B cell (primary cell): Measurements from ENCODE around the gene TENT4A. TPM values are rescaled to one million over a fixed set of nuclear protein-coding genes. Genes with fewer than 3 reads are reported as not detected.

ENCODE experiments used
- ATAC-seq: fragments of 200-7000 bp; cut with Tn5 transposase; one replicate; pipeline ENCODE4 v1.10.0; 2021; ENCODE audit warnings: low read depth, mild to moderate bottlenecking, moderate number of reproducible peaks, moderate library complexity
- CTCF ChIA-PET: fragments of 350-600 bp; sonication (Branson Sonifier 250); formaldehyde crosslinking; loops from one replicate; lab custom pipeline; 2021; ENCODE audit warnings: antibody characterized with exemption, inconsistent platforms; lab: Charles Lee
- POLR2A ChIA-PET: fragments of 350-600 bp; sonication (Branson Sonifier 250); formaldehyde crosslinking; loops from one replicate; lab custom pipeline; 2021; ENCODE audit warnings: antibody characterized with exemption; lab: Charles Lee
- DNase-seq: peaks from one replicate; pipeline ENCODE4 v3.0.0; 2013
- H2AFZ ChIP-seq: 2 replicates; pipeline ENCODE4 v1.6.1; 2012; ENCODE audit warnings: mild to moderate bottlenecking, low read depth, low read length; ENCODE audit not compliant: insufficient read depth, poor library complexity, severe bottlenecking
- H3K27ac ChIP-seq, 2 donors: 1 replicate in 1 of 2; 2 replicates in 1 of 2; pipeline ENCODE4 v1.5.1; 2012 to 2013; ENCODE audit warnings: low read length in 2 of 2, mild to moderate bottlenecking in 2 of 2, moderate library complexity in 1 of 2
- H3K27me3 ChIP-seq, 4 experiments: fragments of 200-600 bp in 1 of 4; sonication (generic) in 1 of 4; replicated peaks in 1 of 4; 1 replicate in 2 of 4; 2 replicates in 2 of 4; pipeline versions ENCODE4 v1.6.1 to v1.7.0; 2013 to 2016; ENCODE audit warnings: low read length in 3 of 4, mild to moderate bottlenecking in 2 of 4, mixed read lengths in 1 of 4, moderate library complexity in 1 of 4; ENCODE audit not compliant: insufficient read depth in 4 of 4, control insufficient read depth in 3 of 4; ENCODE audit errors: control extremely low read depth in 1 of 4
- H3K36me3 ChIP-seq, 2 experiments: replicated peaks in 1 of 2; 1 replicate in 1 of 2; 2 replicates in 1 of 2; pipeline versions ENCODE4 v1.6.1 to v1.7.1; 2013; ENCODE audit warnings: low read length in 1 of 2; ENCODE audit not compliant: insufficient read depth in 2 of 2, control insufficient read depth in 1 of 2; ENCODE audit errors: control extremely low read depth in 1 of 2, extremely low read depth in 1 of 2
- H3K4me1 ChIP-seq, 2 donors: fragments of 200-600 bp in 1 of 2; sonication (generic) in 1 of 2; 1 replicate in 1 of 2; 2 replicates in 1 of 2; pipeline versions ENCODE4 v1.5.1 to v1.6.1; 2013 to 2017; ENCODE audit warnings: low read length in 2 of 2; ENCODE audit not compliant: control insufficient read depth in 2 of 2, insufficient read depth in 2 of 2
- H3K4me2 ChIP-seq: replicated peaks from 2 replicates; pipeline ENCODE3; 2012; ENCODE audit warnings: mild to moderate bottlenecking, low read depth, low read length; ENCODE audit not compliant: poor library complexity, severe bottlenecking
- H3K4me3 ChIP-seq, 5 experiments: fragments of 200-600 bp in 1 of 5; sonication (generic) in 1 of 5; 1 replicate in 3 of 5; 2 replicates in 2 of 5; pipeline versions ENCODE4 v1.5.1 to v1.7.0; 2011 to 2016; ENCODE audit warnings: low read length in 4 of 5, mild to moderate bottlenecking in 4 of 5, low read depth in 2 of 5, control low read depth in 1 of 5, moderate library complexity in 1 of 5; ENCODE audit not compliant: insufficient read depth in 1 of 5; ENCODE audit errors: control extremely low read depth in 1 of 5, extremely low read depth in 1 of 5
- H3K79me2 ChIP-seq: fragments of 200-600 bp; sonication (generic); one replicate; pipeline ENCODE4 v1.6.0; 2016; ENCODE audit warnings: low read length; ENCODE audit not compliant: control insufficient read depth, insufficient read depth
- H3K9ac ChIP-seq: fragments of 200-600 bp; sonication (generic); 2 replicates; pipeline ENCODE4 v1.6.1; 2017; ENCODE audit warnings: mild to moderate bottlenecking, low read length, moderate library complexity
- H3K9me3 ChIP-seq, 3 donors: one replicate each; pipeline versions ENCODE4 v1.6.1 to v1.7.1; 2013; ENCODE audit warnings: low read length in 2 of 3; ENCODE audit not compliant: control insufficient read depth in 2 of 3, insufficient read depth in 1 of 3; ENCODE audit errors: control extremely low read depth in 1 of 3
- H4K20me1 ChIP-seq: 2 replicates; pipeline ENCODE4 v1.6.0; 2012; ENCODE audit warnings: mild to moderate bottlenecking, low read length; ENCODE audit not compliant: insufficient read depth, control insufficient read depth, poor library complexity, severe bottlenecking
- H3K27ac Mint-ChIP-seq: one replicate; pipeline ENCODE4 v1.8.0; 2021; ENCODE audit warnings: mixed read lengths
- H3K27me3 Mint-ChIP-seq: one replicate; pipeline ENCODE4 v1.8.0; 2021; ENCODE audit warnings: mixed read lengths
- H3K4me1 Mint-ChIP-seq: one replicate; pipeline ENCODE4 v1.8.0; 2021; ENCODE audit warnings: mixed read lengths
- H3K4me3 Mint-ChIP-seq: one replicate; pipeline ENCODE4 v1.8.0; 2021; ENCODE audit warnings: mixed read lengths
- H3K9me3 Mint-ChIP-seq: one replicate; pipeline ENCODE4 v1.8.0; 2022; ENCODE audit warnings: mixed read lengths; ENCODE audit not compliant: insufficient read depth
- CTCF ChIP-seq: fragments of 200-600 bp; IDR thresholded peaks from one replicate; pipeline ENCODE4 v1.8.0; 2022; ENCODE audit warnings: antibody characterized with exemption, mild to moderate bottlenecking
- EZH2 ChIP-seq: IDR thresholded peaks from 2 replicates; pipeline ENCODE4 v1.6.1; 2012; ENCODE audit warnings: borderline replicate concordance, low read depth, mild to moderate bottlenecking, moderate library complexity, low read length; ENCODE audit not compliant: insufficient read depth, poor library complexity, severe bottlenecking
- WGBS: methylation state at CpG from one replicate; pipeline ENCODE4 v1.1.5; 2013; ENCODE audit warnings: missing lambda C conversion rate; ENCODE audit not compliant: insufficient coverage; 5-methylcytosine and 5-hydroxymethylcytosine counted together
- intact Hi-C: fragments of 100-400 bp; cut with micrococcal nuclease; formaldehyde crosslinking; loops from one replicate; pipeline ENCODE4 v1.10.0; 2022
- polyA plus RNA-seq: library from polyadenylated mRNA; depleted of rRNA; stranded (reverse); fragments of >200 nt; gene quantifications from 2 replicates; pipeline ENCODE4 v1.2.3, GENCODE V29; 2012
- total RNA-seq, 2 donors: library from RNA; stranded (reverse); fragments of 120-200 nt in 1 of 2; gene quantifications; 1 replicate in 1 of 2; 2 replicates in 1 of 2; pipeline versions ENCODE4 v1.2.3 to v1.2.4, GENCODE V29; 2013 to 2022

The TENT4A gene
- total and polyA plus RNA-seq, 2 donors (not counting 1 experiment from before 2014, with no cell fraction given), result 18.5 to 63.6 TPM

DNA sequence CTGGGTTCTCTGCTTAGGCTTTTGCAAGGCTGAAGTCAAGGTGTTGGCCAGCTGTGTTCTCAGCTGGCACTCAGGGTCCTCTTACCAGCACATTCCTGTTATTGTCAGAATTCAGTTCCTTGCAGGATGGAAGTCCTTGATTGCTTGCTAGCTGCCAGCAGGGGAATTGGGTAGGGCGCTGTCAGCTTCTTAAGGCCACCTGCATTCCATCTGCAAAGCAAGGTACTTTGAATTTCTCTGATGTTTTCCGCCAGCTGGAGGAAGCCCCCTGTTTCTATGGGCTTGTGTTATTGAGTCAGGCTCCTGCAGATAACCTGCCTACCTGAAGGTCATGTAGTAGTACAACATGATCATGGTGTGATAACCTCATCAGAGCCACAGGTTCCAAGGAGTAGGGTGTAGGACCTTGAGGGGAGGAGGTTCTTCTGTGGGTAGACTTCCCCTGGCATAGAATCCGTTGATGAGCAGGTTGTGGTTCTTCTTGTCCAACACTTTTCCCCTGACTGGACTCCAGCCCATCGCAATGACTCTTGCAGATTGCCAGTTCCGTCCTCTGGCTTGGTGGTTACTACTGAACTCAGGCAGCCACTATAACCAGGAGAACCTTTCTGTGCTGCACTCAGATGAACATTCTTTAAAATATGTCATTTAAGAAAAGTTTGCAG lies 6.8 kb downstream of the TENT4A start:
- Histone ChIP-seq H3K9me3 (no peaks in the 10 kb centered on the region), H4K20me1 (peaks cover 85% of the 10 kb centered on the region), H3K36me3 (peaks cover 0 to 13% of the 10 kb centered on the region in 2 experiments), H3K79me2 (peaks cover 99% of the 10 kb centered on the region), H3K4me3 (no peak overlapping the region), H3K4me1 (peaks cover 61 to 66% of the 10 kb centered on the region in 2 donors), H3K27me3 (no peaks in the 10 kb centered on the region), H2AFZ (no peak overlapping the region), H3K9ac (no peak overlapping the region), H3K4me2 (no peak overlapping the region), H3K27ac (no peak overlapping the region)
- Mint-ChIP-seq H3K4me3 (no peak overlapping the region), H3K27me3 (no peaks in the 10 kb centered on the region), H3K4me1 (peaks cover 90% of the 10 kb centered on the region), H3K27ac (peak overlapping the region; percentile 11), H3K9me3 (no peaks in the 10 kb centered on the region)
- intact Hi-C loops, result loop anchor here (10.0 kb wide), 1 partner anchor 1225 kb away; no protein-coding TSS in a partner anchor
- ChIA-PET CTCF (no interaction called here), POLR2A (no interaction called here)
- no peak for TF ChIP-seq CTCF
- no peak for TF ChIP-seq EZH2
- DNase-seq, result no peak
- no peak for ATAC-seq
- 69% methylated on average over 4 of the region's 5 CpGs for WGBS

DNA sequence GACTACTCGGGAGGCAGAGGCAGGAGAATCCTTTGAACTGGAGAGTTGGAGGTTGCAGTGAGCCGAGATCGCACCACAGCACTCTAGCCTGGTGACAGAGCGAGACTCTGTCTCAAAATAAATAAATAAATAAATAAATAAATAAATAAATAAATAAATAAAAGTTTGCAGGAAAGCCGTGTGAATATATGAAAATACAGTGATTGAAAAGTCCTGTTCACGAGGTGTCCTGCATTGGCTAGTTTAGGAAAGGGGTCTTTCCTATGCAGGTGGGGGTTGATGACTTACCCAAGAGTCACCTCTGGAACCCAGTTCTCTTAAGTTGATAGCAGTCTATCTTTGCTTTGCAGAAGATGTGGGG lies 7.3 kb downstream of the TENT4A start:
- H3K4me1 ChIP-seq, result peaks cover 56 to 61% of the 10 kb centered on the region in 2 donors
- intact Hi-C loops, result no loop called here
- ChIA-PET CTCF (no interaction called here), POLR2A (no interaction called here)
- peaks cover 0 to 13% of the 10 kb centered on the region in 2 experiments for H3K36me3 ChIP-seq
- no peaks in the 10 kb centered on the region for H3K27me3 ChIP-seq
- peaks cover 80% of the 10 kb centered on the region for H4K20me1 ChIP-seq
- no peak overlapping the region for H3K9ac ChIP-seq
- H3K9me3 ChIP-seq, result no peaks in the 10 kb centered on the region
- H3K4me3 ChIP-seq, result no peak overlapping the region
- Mint-ChIP-seq H3K27ac (no peak overlapping the region), H3K27me3 (no peaks in the 10 kb centered on the region), H3K9me3 (no peaks in the 10 kb centered on the region), H3K4me1 (peaks cover 89% of the 10 kb centered on the region), H3K4me3 (no peak overlapping the region)
- ATAC-seq (no peak), DNase-seq (no peak)
- H3K4me2 ChIP-seq, result no peak overlapping the region
- no peak overlapping the region for H2AFZ ChIP-seq
- 95% methylated on average over 2 of the region's 6 CpGs for WGBS
- H3K79me2 ChIP-seq, result peaks cover 99% of the 10 kb centered on the region
- H3K27ac ChIP-seq, result no peak overlapping the region
- no peak for TF ChIP-seq EZH2
- no peak for TF ChIP-seq CTCF
